ENCODE measurements around the gene CATSPERE. TPM values are rescaled to one million over a fixed set of nuclear protein-coding genes. Genes with fewer than 3 reads are reported as not detected.

The CATSPERE gene
- total and polyA plus RNA-seq, 2 donors (not counting 3 experiments of a cell fraction or from before 2014, with no cell fraction given) = 0.61 to 1.9 TPM

GRCh38 chr1:244659694-244660093 is 198.6 kb downstream of the CATSPERE start:
- no peak for DNase-seq (ENCODE audit: low read depth, low spot score)
- FAIRE-seq = no peak
- Histone ChIP-seq H3K4me1 (ENCODE audit: control insufficient read depth, extremely low read depth, insufficient read depth, low read length) (peaks cover 3% of the 10 kb centered on the region), H3K9me3 (replicated peaks; ENCODE audit: control insufficient read depth, insufficient read depth, low read length) (no peaks in the 10 kb centered on the region), H3K9me1 (replicated peaks; ENCODE audit: control insufficient read depth, extremely low read depth, insufficient read depth, low read length) (no peaks in the 10 kb centered on the region), H3K9ac (replicated peaks; ENCODE audit: extremely low read depth, insufficient read depth, low read length) (no peak overlapping the region), H3K4me2 (ENCODE audit: insufficient read depth, low read length) (no peak overlapping the region), H4K20me1 (replicated peaks; ENCODE audit: control insufficient read depth, extremely low read depth, insufficient read depth, low read length) (peaks cover 2% of the 10 kb centered on the region), H2AFZ (ENCODE audit: low read depth, low read length) (no peak overlapping the region), H3K79me2 (ENCODE audit: control insufficient read depth, insufficient read depth, low read length) (peaks cover 79% of the 10 kb centered on the region), H3K27ac (ENCODE audit: insufficient read depth, low read depth, low read length) (no peak overlapping the region), H3K36me3 (ENCODE audit: control insufficient read depth in 2 of 2, extremely low read depth in 1 of 2, insufficient read depth in 2 of 2, low read length in 2 of 2) (peaks cover 1 to 10% of the 10 kb centered on the region in 2 experiments), H3K4me3 (replicated peaks in 1 of 3; ENCODE audit: insufficient read depth in 1 of 3, low read depth in 1 of 3, low read length in 3 of 3) (no peak overlapping the region), H3K27me3 (ENCODE audit: control insufficient read depth in 2 of 2, insufficient read depth in 2 of 2, low read length in 2 of 2) (no peaks in the 10 kb centered on the region)
- TF ChIP-seq GATA2 (IDR thresholded peaks at IDR 0.05; ENCODE audit: insufficient read depth, insufficient read length, low read depth, low read length) (no peak), EZH2 (IDR thresholded peaks at IDR 0.05; ENCODE audit: borderline replicate concordance, low read depth, low read length, severe bottlenecking) (no peak), JUN (IDR thresholded peaks at IDR 0.05; ENCODE audit: borderline replicate concordance, insufficient read depth, insufficient read length, low read depth) (no peak), FOS (IDR thresholded peaks at IDR 0.05; ENCODE audit: borderline replicate concordance, insufficient read depth, low read length) (no peak), MYC (IDR thresholded peaks at IDR 0.05; ENCODE audit: low read depth, low read length) (no peak), POLR2A (IDR thresholded peaks at IDR 0.05; ENCODE audit: low read depth, low read length) (no peak), POLR2AphosphoS5 (IDR thresholded peaks at IDR 0.05; ENCODE audit: insufficient read depth, low read depth, low read length) (no peak)
- TF ChIP-seq, protein P1, sequence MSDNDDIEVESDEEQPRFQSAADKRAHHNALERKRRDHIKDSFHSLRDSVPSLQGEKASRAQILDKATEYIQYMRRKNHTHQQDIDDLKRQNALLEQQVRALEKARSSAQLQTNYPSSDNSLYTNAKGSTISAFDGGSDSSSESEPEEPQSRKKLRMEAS (IDR thresholded peaks at IDR 0.05; ENCODE audit: insufficient read depth, insufficient read length) = no peak
- TF ChIP-seq, protein P2, sequence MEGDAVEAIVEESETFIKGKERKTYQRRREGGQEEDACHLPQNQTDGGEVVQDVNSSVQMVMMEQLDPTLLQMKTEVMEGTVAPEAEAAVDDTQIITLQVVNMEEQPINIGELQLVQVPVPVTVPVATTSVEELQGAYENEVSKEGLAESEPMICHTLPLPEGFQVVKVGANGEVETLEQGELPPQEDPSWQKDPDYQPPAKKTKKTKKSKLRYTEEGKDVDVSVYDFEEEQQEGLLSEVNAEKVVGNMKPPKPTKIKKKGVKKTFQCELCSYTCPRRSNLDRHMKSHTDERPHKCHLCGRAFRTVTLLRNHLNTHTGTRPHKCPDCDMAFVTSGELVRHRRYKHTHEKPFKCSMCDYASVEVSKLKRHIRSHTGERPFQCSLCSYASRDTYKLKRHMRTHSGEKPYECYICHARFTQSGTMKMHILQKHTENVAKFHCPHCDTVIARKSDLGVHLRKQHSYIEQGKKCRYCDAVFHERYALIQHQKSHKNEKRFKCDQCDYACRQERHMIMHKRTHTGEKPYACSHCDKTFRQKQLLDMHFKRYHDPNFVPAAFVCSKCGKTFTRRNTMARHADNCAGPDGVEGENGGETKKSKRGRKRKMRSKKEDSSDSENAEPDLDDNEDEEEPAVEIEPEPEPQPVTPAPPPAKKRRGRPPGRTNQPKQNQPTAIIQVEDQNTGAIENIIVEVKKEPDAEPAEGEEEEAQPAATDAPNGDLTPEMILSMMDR (IDR thresholded peaks at IDR 0.05; ENCODE audit: extremely low read depth in 1 of 2, insufficient read depth in 1 of 2, low read depth in 1 of 2, low read length in 2 of 2) = no peak
- CTCF ChIA-PET = interaction anchor here (1.4 to 1.6 kb wide), 2 partner anchors 12 to 70 kb away, joined by 3 read pairs; no protein-coding TSS in a partner anchor
- dilution Hi-C loops (cut with MboI; ENCODE audit: extremely low pct_ligation_motif_present, low sequenced_read_pairs) (no loop called here), intact Hi-C loops (cut with micrococcal nuclease) (no loop called here)
- POLR2A ChIA-PET = no interaction called here
- BruUV-seq (replicated peaks) = no TSS peak

Data from endothelial cell of umbilical vein (primary cell).